HL-60 (cell line): ENCODE measurements around the gene KLK12.

Experiments
- DNase-seq, 2 experiments: peaks; one replicate each; pipeline ENCODE4 v3.0.0-alpha.2; 2010 to 2020; ENCODE audit warnings: low read depth in 1 of 2, low spot score in 1 of 2
- H3K27ac ChIP-seq: fragments of 250-450 bp; sonication (Bioruptor Pico); replicated peaks from 2 replicates; pipeline ENCODE4 v1.5.1; 2020; ENCODE audit warnings: mild to moderate bottlenecking, moderate library complexity
- H3K27me3 ChIP-seq: fragments of 250-450 bp; sonication (Bioruptor Pico); 2 replicates; pipeline ENCODE4 v1.5.1; 2021; ENCODE audit warnings: mild to moderate bottlenecking, moderate library complexity; ENCODE audit not compliant: insufficient read depth, poor library complexity, severe bottlenecking
- H3K4me3 ChIP-seq: replicated peaks from 2 replicates; pipeline ENCODE4 v1.5.1; 2011; ENCODE audit warnings: mild to moderate bottlenecking, control low read depth, low read length; ENCODE audit not compliant: insufficient read depth
- CTCF ChIP-seq: IDR thresholded peaks from one replicate; pipeline ENCODE4 v1.5.1; 2011; ENCODE audit warnings: low read length, control low read depth, inconsistent platforms; ENCODE audit not compliant: insufficient read depth
- GABPA ChIP-seq: IDR thresholded peaks from 2 replicates; pipeline ENCODE4 v1.6.1; 2012; ENCODE audit warnings: low read depth
- POLR2AphosphoS5 ChIP-seq: IDR thresholded peaks from 2 replicates; pipeline ENCODE4 v1.6.1; 2012; ENCODE audit warnings: low read depth
- REST ChIP-seq: IDR thresholded peaks from 2 replicates; pipeline ENCODE4 v1.6.1; 2012; ENCODE audit warnings: low read depth; ENCODE audit not compliant: insufficient replicate concordance
- SPI1 ChIP-seq: IDR thresholded peaks from 2 replicates; pipeline ENCODE4 v1.6.1; 2012; ENCODE audit warnings: low read depth, mild to moderate bottlenecking, borderline replicate concordance

Gene KLK12

GRCh38 chr19:51025809-51026553, 8.8 kb downstream of the KLK12 start:
- H3K4me3 ChIP-seq, result no peak overlapping the region
- DNase-seq, result no peak
- TF ChIP-seq SPI1 (no peak), REST (no peak), POLR2AphosphoS5 (no peak), CTCF (no peak), GABPA (no peak)
- H3K27ac ChIP-seq, result no peak overlapping the region
- no peaks in the 10 kb centered on the region for H3K27me3 ChIP-seq

GRCh38 chr19:51025401-51025800, 9.4 kb downstream of the KLK12 start:
- TF ChIP-seq REST (no peak), GABPA (no peak), POLR2AphosphoS5 (no peak), CTCF (no peak), SPI1 (no peak)
- no peak overlapping the region for H3K27ac ChIP-seq
- H3K27me3 ChIP-seq, result no peaks in the 10 kb centered on the region
- H3K4me3 ChIP-seq, result no peak overlapping the region
- no peak for DNase-seq

GRCh38 chr19:51024924-51025323, 9.9 kb downstream of the KLK12 start:
- no peak overlapping the region for H3K27ac ChIP-seq
- no peak overlapping the region for H3K4me3 ChIP-seq
- no peak for DNase-seq
- TF ChIP-seq SPI1, result no peak
- TF ChIP-seq CTCF, result no peak
- no peak for TF ChIP-seq GABPA
- no peak for TF ChIP-seq POLR2AphosphoS5
- no peak for TF ChIP-seq REST
- peaks cover 4% of the 10 kb centered on the region for H3K27me3 ChIP-seq
